Measurements from ENCODE around the gene CALHM1. TPM values are rescaled to one million over a fixed set of nuclear protein-coding genes. Genes with fewer than 3 reads are reported as not detected.

Gene CALHM1
- total and polyA plus RNA-seq, 2 of the 8 experiments (the other 6 are each of a cell fraction or from before 2014, with no cell fraction given): 0.29 to 0.34 TPM

GRCh38 chr10:103498936-103499638 is 40.4 kb upstream of the CALHM1 start (continued):
- TF ChIP-seq CHD7 (IDR thresholded peaks at IDR 0.05; ENCODE audit: insufficient replicate concordance, low read length) (no peak), CBX5 (IDR thresholded peaks at IDR 0.05; ENCODE audit: low read depth, low read length) (no peak), POU5F1 (IDR thresholded peaks at IDR 0.05; ENCODE audit: low read depth, low read length) (no peak), PHF8 (conservative IDR thresholded peaks at IDR 0.05; ENCODE audit: low read depth, low read length) (no peak), TBP (IDR thresholded peaks at IDR 0.05; ENCODE audit: low read depth, low read length) (no peak), BACH1 (IDR thresholded peaks at IDR 0.05; ENCODE audit: low read length) (no peak), YY1 (IDR thresholded peaks at IDR 0.05; ENCODE audit: low read depth, low read length) (no peak)

Measured in H1 (cell line).